ENCODE data around the gene B4GALNT4.
"Not testable (repeated sequence)": the region's sequence is repeated elsewhere in the genome, so short reads cannot be mapped to it uniquely, and the experiment has no call there.

DNA sequence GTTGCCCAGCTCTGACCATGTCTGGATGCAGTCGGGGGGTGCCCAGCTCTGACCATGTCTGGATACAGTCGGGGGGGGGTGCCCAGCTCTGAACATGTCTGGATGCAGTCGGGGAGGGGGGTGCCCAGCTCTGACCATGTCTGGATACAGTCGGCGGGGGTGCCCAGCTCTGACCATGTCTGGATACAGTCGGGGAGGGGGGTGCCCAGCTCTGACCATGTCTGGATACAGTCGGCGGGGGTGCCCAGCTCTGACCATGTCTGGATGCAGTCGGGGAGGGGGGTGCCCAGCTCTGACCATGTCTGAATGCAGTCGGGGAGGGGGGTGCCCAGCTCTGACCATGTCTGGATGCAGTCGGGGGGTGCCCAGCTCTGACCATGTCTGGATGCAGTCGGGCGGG lies 41.4 kb downstream of the B4GALNT4 start:
- TF ChIP-seq, protein P1, sequence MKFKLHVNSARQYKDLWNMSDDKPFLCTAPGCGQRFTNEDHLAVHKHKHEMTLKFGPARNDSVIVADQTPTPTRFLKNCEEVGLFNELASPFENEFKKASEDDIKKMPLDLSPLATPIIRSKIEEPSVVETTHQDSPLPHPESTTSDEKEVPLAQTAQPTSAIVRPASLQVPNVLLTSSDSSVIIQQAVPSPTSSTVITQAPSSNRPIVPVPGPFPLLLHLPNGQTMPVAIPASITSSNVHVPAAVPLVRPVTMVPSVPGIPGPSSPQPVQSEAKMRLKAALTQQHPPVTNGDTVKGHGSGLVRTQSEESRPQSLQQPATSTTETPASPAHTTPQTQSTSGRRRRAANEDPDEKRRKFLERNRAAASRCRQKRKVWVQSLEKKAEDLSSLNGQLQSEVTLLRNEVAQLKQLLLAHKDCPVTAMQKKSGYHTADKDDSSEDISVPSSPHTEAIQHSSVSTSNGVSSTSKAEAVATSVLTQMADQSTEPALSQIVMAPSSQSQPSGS (CRISPR knock-in tag; IDR thresholded peaks at IDR 0.05): not testable (repeated sequence)
- TF ChIP-seq NFRKB (IDR thresholded peaks at IDR 0.05); TP53 (CRISPR knock-in tag; conservative IDR thresholded peaks at IDR 0.05); SOX13 (IDR thresholded peaks at IDR 0.05); SOX13 (CRISPR knock-in tag; conservative IDR thresholded peaks at IDR 0.05 in 1 of 2, IDR thresholded peaks at IDR 0.05 in 1 of 2); EZH2 (conservative IDR thresholded peaks at IDR 0.05; ENCODE audit: low read depth, low read length); ETV6 (CRISPR knock-in tag; conservative IDR thresholded peaks at IDR 0.05); ZIK1 (CRISPR knock-in tag; IDR thresholded peaks at IDR 0.05; ENCODE audit: borderline replicate concordance, low read depth); FOXK2 (IDR thresholded peaks at IDR 0.05); SRSF9 (IDR thresholded peaks at IDR 0.05; ENCODE audit: borderline replicate concordance, insufficient read depth, low read depth, low read length, poor library complexity, severe bottlenecking); CTCF (CRISPR knock-in tag; IDR thresholded peaks at IDR 0.05): not testable (repeated sequence)
- TF ChIP-seq, protein P2, sequence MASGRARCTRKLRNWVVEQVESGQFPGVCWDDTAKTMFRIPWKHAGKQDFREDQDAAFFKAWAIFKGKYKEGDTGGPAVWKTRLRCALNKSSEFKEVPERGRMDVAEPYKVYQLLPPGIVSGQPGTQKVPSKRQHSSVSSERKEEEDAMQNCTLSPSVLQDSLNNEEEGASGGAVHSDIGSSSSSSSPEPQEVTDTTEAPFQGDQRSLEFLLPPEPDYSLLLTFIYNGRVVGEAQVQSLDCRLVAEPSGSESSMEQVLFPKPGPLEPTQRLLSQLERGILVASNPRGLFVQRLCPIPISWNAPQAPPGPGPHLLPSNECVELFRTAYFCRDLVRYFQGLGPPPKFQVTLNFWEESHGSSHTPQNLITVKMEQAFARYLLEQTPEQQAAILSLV (CRISPR knock-in tag; IDR thresholded peaks at IDR 0.05; ENCODE audit: borderline replicate concordance): not testable (repeated sequence)
